GM19035 (cell line): Measurements from ENCODE around the gene PACSIN3.
"Not testable (repeated sequence)": the region's sequence is repeated elsewhere in the genome, so short reads cannot be mapped to it uniquely, and the experiment has no call there.

ENCODE experiments used
- ATAC-seq: cut with Tn5 transposase; IDR thresholded peaks from one replicate; pipeline ENCODE4 v1.9.1; 2021; ENCODE audit not compliant: unreplicated experiment

PACSIN3 gene

GRCh38 chr11:47186076-47186699 is at the start of gene PACSIN3:
Gene PACSIN3 (minus strand): TSS chr11:47186434. CDS start chr11:47182727, 3,707 bp downstream.
- ATAC-seq, result peak; percentile 68

GRCh38 chr11:47235163-47235562 is 48.9 kb upstream of the PACSIN3 start:
- ATAC-seq, result no peak

- no peak for ATAC-seq
Observed at GRCh38 chr11:47234669-47235100, 48.5 kb upstream of the PACSIN3 start.

GRCh38 chr11:47233989-47234668 is 47.9 kb upstream of the PACSIN3 start:
- no peak for ATAC-seq

GRCh38 chr11:47233051-47233450 is 46.8 kb upstream of the PACSIN3 start:
- ATAC-seq, result no peak

- no peak for ATAC-seq
Observed at GRCh38 chr11:47229161-47229560, 42.9 kb upstream of the PACSIN3 start.

GRCh38 chr11:47225552-47226400 is 39.5 kb upstream of the PACSIN3 start:
- peak; percentile 72 for ATAC-seq

- no peak for ATAC-seq
Observed at GRCh38 chr11:47222696-47223095, 36.5 kb upstream of the PACSIN3 start.

- ATAC-seq, result no peak
Observed at GRCh38 chr11:47220401-47220821, 34.2 kb upstream of the PACSIN3 start.

GRCh38 chr11:47216121-47216798 is 30.0 kb upstream of the PACSIN3 start:
- ATAC-seq, result no peak

- ATAC-seq, result peak; percentile 0
Observed at GRCh38 chr11:47215366-47215910, 29.2 kb upstream of the PACSIN3 start.

GRCh38 chr11:47213950-47214565 is 27.8 kb upstream of the PACSIN3 start:
- peak; percentile 61 for ATAC-seq

GRCh38 chr11:47212938-47213337 is 26.7 kb upstream of the PACSIN3 start:
- ATAC-seq, result no peak

- ATAC-seq, result no peak
Observed at GRCh38 chr11:47208628-47209027, 22.4 kb upstream of the PACSIN3 start.

- ATAC-seq, result not testable (repeated sequence)
Observed at GRCh38 chr11:47208008-47208552, 21.8 kb upstream of the PACSIN3 start.

- ATAC-seq, result no peak
Observed at GRCh38 chr11:47207459-47207858, 21.2 kb upstream of the PACSIN3 start.

GRCh38 chr11:47206577-47206976 is 20.3 kb upstream of the PACSIN3 start:
- ATAC-seq, result not testable (repeated sequence)

- ATAC-seq, result no peak
Observed at GRCh38 chr11:47204637-47204989, 18.4 kb upstream of the PACSIN3 start.

- ATAC-seq, result no peak
Observed at GRCh38 chr11:47202576-47202975, 16.3 kb upstream of the PACSIN3 start.

GRCh38 chr11:47201015-47201414 is 14.8 kb upstream of the PACSIN3 start:
- ATAC-seq, result no peak
